A673 (cell line): ENCODE measurements around the gene FRY. TPM values are rescaled to one million over a fixed set of nuclear protein-coding genes. Genes with fewer than 3 reads are reported as not detected.

Experiments used
- BruUV-seq: library from RNA; stranded (reverse); fragments of 400-500 nt; replicated peaks from 2 replicates; lab custom pipeline; 2021; lab: Mats Ljungman, UMichigan
- CTCF ChIA-PET: fragments of 300-600 bp; sonication (Branson Sonifier 250); formaldehyde crosslinking; loops from one replicate; lab custom pipeline; 2022; ENCODE audit warnings: antibody characterized with exemption; lab: Charles Lee
- POLR2A ChIA-PET: fragments of 300-600 bp; sonication (Branson Sonifier 250); formaldehyde crosslinking; loops from one replicate; lab custom pipeline; 2022; ENCODE audit warnings: antibody characterized with exemption; ENCODE audit not compliant: low non-redundant PET; lab: Charles Lee
- DNase-seq: peaks from one replicate; pipeline ENCODE4 v3.0.0-alpha.2; 2015; ENCODE audit warnings: low spot score
- H3K27ac ChIP-seq: fragments of 200-600 bp; sonication (generic); 2 replicates; pipeline ENCODE4 v1.5.1; 2016; ENCODE audit warnings: mixed run types, low read depth, mild to moderate bottlenecking, mixed read lengths, antibody characterized with exemption, low read length; ENCODE audit not compliant: poor library complexity, severe bottlenecking
- H3K27me3 ChIP-seq: fragments of 200-600 bp; sonication (generic); replicated peaks from 2 replicates; pipeline ENCODE4 v1.6.1; 2017; ENCODE audit warnings: mixed run types, low read depth, mild to moderate bottlenecking, mixed read lengths, antibody characterized with exemption, low read length; ENCODE audit not compliant: insufficient read depth, poor library complexity
- H3K36me3 ChIP-seq: fragments of 200-600 bp; sonication (generic); 2 replicates; pipeline ENCODE4 v1.6.1; 2016; ENCODE audit warnings: mixed run types, mild to moderate bottlenecking, mixed read lengths, antibody characterized with exemption, low read length; ENCODE audit not compliant: insufficient read depth, poor library complexity, severe bottlenecking
- H3K4me1 ChIP-seq: fragments of 200-600 bp; sonication (generic); 2 replicates; pipeline ENCODE4 v1.6.1; 2017; ENCODE audit warnings: mixed run types, mild to moderate bottlenecking, mixed read lengths, antibody characterized with exemption, low read length; ENCODE audit not compliant: insufficient read depth, poor library complexity, severe bottlenecking
- H3K4me3 ChIP-seq: fragments of 200-600 bp; sonication (generic); 2 replicates; pipeline ENCODE4 v1.5.1; 2016; ENCODE audit warnings: low read depth, mixed run types, mild to moderate bottlenecking, mixed read lengths, low read length; ENCODE audit not compliant: poor library complexity, severe bottlenecking
- H3K9me3 ChIP-seq: fragments of 200-600 bp; sonication (generic); 2 replicates; pipeline ENCODE4 v1.6.1; 2016; ENCODE audit warnings: mixed run types, low read depth, mild to moderate bottlenecking, mixed read lengths, antibody characterized with exemption, low read length; ENCODE audit not compliant: poor library complexity, severe bottlenecking
- CTCF ChIP-seq: fragments of 300-800, 200-600 bp; sonication (generic); conservative IDR thresholded peaks from 2 replicates; pipeline ENCODE4 v1.5.1; 2017; ENCODE audit warnings: low read depth, mild to moderate bottlenecking, antibody characterized with exemption, low read length, moderate library complexity, mixed read lengths
- EZH2 ChIP-seq: fragments of 200-600 bp; sonication (generic); IDR thresholded peaks from 2 replicates; pipeline ENCODE4 v1.6.1; 2017; ENCODE audit warnings: borderline replicate concordance, low read depth, mild to moderate bottlenecking, mixed read lengths, antibody characterized with exemption, low read length; ENCODE audit not compliant: poor library complexity, severe bottlenecking
- intact Hi-C: fragments of 100-400 bp; cut with micrococcal nuclease; formaldehyde crosslinking; loops from one replicate; pipeline ENCODE4 v1.10.0; 2022; ENCODE audit not compliant: unreplicated experiment
- total RNA-seq: library from RNA; stranded (reverse); gene quantifications from 2 replicates; pipeline ENCODE4 v1.2.3, GENCODE V29; 2021

Gene FRY
- total RNA-seq, 1 experiment from 2014 or later, result 0.58 TPM

- TF ChIP-seq EZH2 (no peak), CTCF (no peak)
- Histone ChIP-seq H3K27ac (no peak overlapping the region), H3K36me3 (no peaks in the 10 kb centered on the region), H3K4me3 (no peak overlapping the region), H3K4me1 (peaks cover 1% of the 10 kb centered on the region), H3K27me3 (no peaks in the 10 kb centered on the region), H3K9me3 (no peaks in the 10 kb centered on the region)
- POLR2A ChIA-PET, result no interaction called here
- CTCF ChIA-PET, result no interaction called here
- no peak for DNase-seq
- intact Hi-C loops, result loop anchor here (2.0 to 5.0 kb wide), 2 partner anchors 65 to 294 kb away; no protein-coding TSS in a partner anchor
- no TSS peak for BruUV-seq
Observed at GRCh38 chr13:32311188-32311897, 279.8 kb downstream of the FRY start.

- ChIA-PET POLR2A (interaction anchor here (0.5 to 0.6 kb wide), 2 partner anchors 261 to 387 kb away, joined by 3 read pairs; no protein-coding TSS in a partner anchor), CTCF (no interaction called here)
- Histone ChIP-seq H3K4me1 (peaks cover 7% of the 10 kb centered on the region), H3K27me3 (no peaks in the 10 kb centered on the region), H3K9me3 (no peaks in the 10 kb centered on the region), H3K27ac (peak overlapping the region; percentile 97), H3K4me3 (peak overlapping the region; percentile 66), H3K36me3 (peaks cover 16% of the 10 kb centered on the region)
- TF ChIP-seq CTCF (no peak), EZH2 (no peak)
- TSS peak; percentile 84 for BruUV-seq
- intact Hi-C loops, result loop anchor here (5.0 kb wide), 1 partner anchor 297 kb away; no protein-coding TSS in a partner anchor
- peak; percentile 73 for DNase-seq
Observed at GRCh38 chr13:32314271-32315237, 283.0 kb downstream of the FRY start.

GRCh38 chr13:32315238-32316027 lies 283.9 kb downstream of the FRY start, which contains the start of the genes BRCA2 and ZAR1L:
TSS of gene BRCA2 (plus strand) at chr13:32315508. CDS start at chr13:32316461, 953 bp downstream.
TSS of gene ZAR1L (minus strand) at chr13:32315363. CDS start at chr13:32311925, 3,438 bp downstream.
- peak within 1 kb of the TSS; percentile 97 for H3K27ac ChIP-seq
- H3K36me3 ChIP-seq, result peaks cover 25% of the 10 kb centered on the region
- intact Hi-C loops, result no loop called here
- CTCF ChIA-PET, result no interaction called here
- peak within 1 kb of the TSS; percentile 66 for H3K4me3 ChIP-seq
- no peaks in the 10 kb centered on the region for H3K9me3 ChIP-seq
- no TSS peak for BruUV-seq
- peaks cover 7% of the 10 kb centered on the region for H3K4me1 ChIP-seq
- DNase-seq, result peak; percentile 94
- no peaks in the 10 kb centered on the region for H3K27me3 ChIP-seq
- no peak for TF ChIP-seq EZH2
- POLR2A ChIA-PET, result interaction anchor here (0.5 to 0.7 kb wide), 2 partner anchors 24 to 262 kb away, joined by 3 to 5 read pairs; no protein-coding TSS in a partner anchor
